Measurements from ENCODE around the gene ABCA2. TPM values are rescaled to one million over a fixed set of nuclear protein-coding genes. Genes with fewer than 3 reads are reported as not detected.

Gene ABCA2, protein sequence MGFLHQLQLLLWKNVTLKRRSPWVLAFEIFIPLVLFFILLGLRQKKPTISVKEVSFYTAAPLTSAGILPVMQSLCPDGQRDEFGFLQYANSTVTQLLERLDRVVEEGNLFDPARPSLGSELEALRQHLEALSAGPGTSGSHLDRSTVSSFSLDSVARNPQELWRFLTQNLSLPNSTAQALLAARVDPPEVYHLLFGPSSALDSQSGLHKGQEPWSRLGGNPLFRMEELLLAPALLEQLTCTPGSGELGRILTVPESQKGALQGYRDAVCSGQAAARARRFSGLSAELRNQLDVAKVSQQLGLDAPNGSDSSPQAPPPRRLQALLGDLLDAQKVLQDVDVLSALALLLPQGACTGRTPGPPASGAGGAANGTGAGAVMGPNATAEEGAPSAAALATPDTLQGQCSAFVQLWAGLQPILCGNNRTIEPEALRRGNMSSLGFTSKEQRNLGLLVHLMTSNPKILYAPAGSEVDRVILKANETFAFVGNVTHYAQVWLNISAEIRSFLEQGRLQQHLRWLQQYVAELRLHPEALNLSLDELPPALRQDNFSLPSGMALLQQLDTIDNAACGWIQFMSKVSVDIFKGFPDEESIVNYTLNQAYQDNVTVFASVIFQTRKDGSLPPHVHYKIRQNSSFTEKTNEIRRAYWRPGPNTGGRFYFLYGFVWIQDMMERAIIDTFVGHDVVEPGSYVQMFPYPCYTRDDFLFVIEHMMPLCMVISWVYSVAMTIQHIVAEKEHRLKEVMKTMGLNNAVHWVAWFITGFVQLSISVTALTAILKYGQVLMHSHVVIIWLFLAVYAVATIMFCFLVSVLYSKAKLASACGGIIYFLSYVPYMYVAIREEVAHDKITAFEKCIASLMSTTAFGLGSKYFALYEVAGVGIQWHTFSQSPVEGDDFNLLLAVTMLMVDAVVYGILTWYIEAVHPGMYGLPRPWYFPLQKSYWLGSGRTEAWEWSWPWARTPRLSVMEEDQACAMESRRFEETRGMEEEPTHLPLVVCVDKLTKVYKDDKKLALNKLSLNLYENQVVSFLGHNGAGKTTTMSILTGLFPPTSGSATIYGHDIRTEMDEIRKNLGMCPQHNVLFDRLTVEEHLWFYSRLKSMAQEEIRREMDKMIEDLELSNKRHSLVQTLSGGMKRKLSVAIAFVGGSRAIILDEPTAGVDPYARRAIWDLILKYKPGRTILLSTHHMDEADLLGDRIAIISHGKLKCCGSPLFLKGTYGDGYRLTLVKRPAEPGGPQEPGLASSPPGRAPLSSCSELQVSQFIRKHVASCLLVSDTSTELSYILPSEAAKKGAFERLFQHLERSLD (N-terminal part only)
- 11.1 TPM for total RNA-seq
- 30.8 TPM for polyA plus RNA-seq

DNA sequence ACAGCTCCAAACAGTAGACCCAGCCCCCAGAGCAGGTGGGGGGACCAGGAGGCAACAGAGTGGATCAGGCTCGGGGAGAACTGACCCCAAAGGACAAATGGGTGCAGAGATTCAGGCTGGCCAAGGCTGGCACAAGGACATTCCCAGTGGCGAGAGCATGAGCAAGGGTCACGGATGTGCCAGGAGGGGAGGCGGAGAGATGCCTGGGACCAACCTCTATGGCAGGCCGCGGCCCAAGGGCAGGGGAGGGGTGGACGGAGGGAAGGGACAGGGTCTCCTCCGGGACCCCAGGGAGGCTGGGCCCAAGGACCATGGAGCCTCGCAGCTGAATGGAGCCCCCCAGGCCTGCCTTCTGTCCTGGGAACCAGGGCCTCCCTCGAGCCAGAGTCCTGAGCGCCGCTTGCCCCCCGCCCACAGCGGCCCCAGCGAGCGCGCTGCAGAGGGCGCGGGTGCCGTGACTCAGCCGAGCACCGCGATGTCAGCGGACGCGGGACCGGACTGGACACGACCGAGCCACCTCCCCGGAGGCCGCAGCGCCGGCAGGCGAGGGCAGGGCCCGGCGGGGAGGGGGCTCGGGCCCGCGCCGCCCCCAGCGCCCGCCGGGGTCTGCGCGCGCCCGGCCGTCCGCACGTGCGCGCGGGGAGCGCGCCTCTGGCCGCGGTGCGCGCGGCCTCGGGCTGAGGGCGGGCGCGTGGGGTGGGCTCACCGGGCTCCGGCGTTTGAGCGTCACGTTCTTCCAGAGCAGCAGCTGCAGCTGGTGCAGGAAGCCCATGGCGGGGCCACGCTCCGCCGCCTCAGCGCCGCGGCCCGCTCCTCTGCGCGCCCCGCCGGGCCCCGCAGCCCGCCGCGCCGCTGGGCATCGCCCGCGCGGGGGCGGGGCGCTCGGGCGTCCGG lies at the start of gene ABCA2:
Gene ABCA2, minus strand, starts transcription at position 869 of the 894 bp plus-strand sequence. Its CDS starts 97 bp downstream, at position 772.
- DNase-seq (ENCODE audit: extremely low spot score) = no peak
- Histone ChIP-seq H3K4me3 (ENCODE audit: low read depth, low read length) (peak within 1 kb of the TSS; percentile 64), H3K27ac (ENCODE audit: low read depth) (peak within 1 kb of the TSS; percentile 34), H3K36me3 (ENCODE audit: insufficient read depth) (no peaks in the 10 kb centered on the region), H3K4me1 (ENCODE audit: insufficient read depth) (no peaks in the 10 kb centered on the region)
- 4% methylated on average over 95 of the region's 95 CpGs for WGBS

DNA sequence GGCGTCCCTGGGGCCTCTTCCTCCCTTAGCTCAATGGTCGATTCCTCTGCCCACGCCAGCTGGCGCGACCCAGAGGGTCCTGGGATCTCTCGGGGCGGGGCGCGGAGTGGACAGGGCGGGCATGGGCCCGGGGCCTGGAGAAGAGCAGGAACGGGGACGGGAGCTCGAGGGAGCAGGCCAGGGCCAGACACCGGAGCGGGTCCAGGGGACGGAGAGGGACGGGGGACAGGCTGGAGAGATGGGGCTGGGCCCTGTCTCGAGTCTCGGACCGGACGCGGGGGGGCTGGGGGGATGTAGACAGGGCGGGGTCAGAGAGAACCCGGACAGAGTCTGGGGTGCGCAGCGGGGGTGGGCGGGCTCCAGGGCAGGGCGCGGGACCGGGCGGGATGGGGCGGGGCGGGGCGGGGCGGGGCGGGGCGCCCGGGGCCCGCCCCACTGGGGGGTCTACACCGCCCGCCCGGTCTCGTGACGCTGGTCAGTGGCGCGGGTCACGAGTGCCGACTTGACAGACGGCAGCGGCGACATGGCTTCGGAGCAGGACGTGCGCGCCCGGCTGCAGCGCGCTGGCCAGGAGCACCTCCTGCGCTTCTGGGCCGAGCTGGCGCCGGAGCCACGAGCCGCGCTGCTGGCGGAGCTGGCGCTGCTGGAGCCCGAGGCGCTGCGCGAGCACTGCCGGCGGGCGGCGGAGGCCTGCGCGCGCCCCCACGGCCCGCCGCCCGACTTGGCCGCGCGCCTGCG lies 49.1 kb upstream of the ABCA2 start, which contains the start of gene UAP1L1:
Gene UAP1L1, plus strand, starts transcription at position 508 of the 738 bp plus-strand sequence. Its CDS starts 16 bp downstream, at position 524.
- H3K27ac ChIP-seq (ENCODE audit: low read depth) = peak within 1 kb of the TSS; percentile 31
- WGBS = 2% methylated on average over 81 of the region's 87 CpGs
- DNase-seq (ENCODE audit: extremely low spot score) = no peak
- peak within 1 kb of the TSS; percentile 92 for H3K4me3 ChIP-seq (ENCODE audit: low read depth, low read length)
- H3K36me3 ChIP-seq (ENCODE audit: insufficient read depth) = peaks cover 2% of the 10 kb centered on the region
- H3K4me1 ChIP-seq (ENCODE audit: insufficient read depth) = no peaks in the 10 kb centered on the region

DNA sequence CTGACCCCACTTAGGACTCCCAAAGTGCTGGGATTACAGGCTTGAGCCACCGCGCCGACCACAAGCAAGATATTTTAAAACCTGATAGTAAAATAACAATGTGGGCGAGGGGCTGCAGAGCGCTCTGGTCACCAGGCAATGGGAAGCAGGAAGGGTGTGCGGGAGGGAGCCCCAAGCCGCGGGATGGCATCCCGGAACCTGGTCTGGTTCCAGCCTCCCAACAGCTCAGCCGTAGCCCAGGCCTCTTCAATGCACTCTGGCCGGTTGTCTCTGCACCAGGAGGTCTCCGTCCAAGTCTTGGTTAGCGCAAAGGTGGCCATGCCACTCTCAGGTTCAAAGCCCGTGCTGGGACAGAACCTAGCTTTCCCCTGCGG lies 48.6 kb upstream of the ABCA2 start:
- Histone ChIP-seq H3K4me1 (ENCODE audit: insufficient read depth) (no peaks in the 10 kb centered on the region), H3K27ac (ENCODE audit: low read depth) (no peak overlapping the region), H3K36me3 (ENCODE audit: insufficient read depth) (peaks cover 2% of the 10 kb centered on the region), H3K4me3 (ENCODE audit: low read depth, low read length) (peak overlapping the region; percentile 92)
- no peak for DNase-seq (ENCODE audit: extremely low spot score)
- WGBS = 65% methylated on average over 15 of the region's 15 CpGs

DNA sequence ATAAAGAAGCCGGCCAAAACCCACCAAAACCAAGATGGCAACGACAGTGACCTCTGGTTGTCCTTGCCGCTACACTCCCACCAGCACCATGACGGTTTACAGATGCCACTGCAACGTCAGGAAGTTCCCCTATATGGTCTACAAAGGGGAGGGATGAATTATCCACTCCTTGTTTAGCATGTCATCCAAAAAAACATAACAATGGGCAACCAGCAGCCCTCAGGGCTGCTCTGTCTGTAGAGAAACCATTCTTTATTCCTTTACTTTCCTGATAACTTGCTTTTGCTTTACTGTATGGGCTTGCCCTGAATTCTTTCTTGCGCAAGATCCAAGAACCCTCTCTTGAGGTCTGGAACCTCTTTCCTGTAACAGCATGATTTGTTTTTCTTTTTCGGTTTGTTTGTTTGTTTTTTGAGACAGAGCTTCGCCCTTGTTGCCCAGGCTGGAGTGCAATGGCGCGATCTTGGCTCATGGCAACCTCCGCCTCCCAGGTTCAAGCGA lies 47.3 kb upstream of the ABCA2 start:
- no peak overlapping the region for H3K27ac ChIP-seq (ENCODE audit: low read depth)
- H3K4me3 ChIP-seq (ENCODE audit: low read depth, low read length) = no peak overlapping the region
- no peaks in the 10 kb centered on the region for H3K36me3 ChIP-seq (ENCODE audit: insufficient read depth)
- H3K4me1 ChIP-seq (ENCODE audit: insufficient read depth) = no peaks in the 10 kb centered on the region
- 86% methylated on average over 12 of the region's 12 CpGs for WGBS
- no peak for DNase-seq (ENCODE audit: extremely low spot score)

DNA sequence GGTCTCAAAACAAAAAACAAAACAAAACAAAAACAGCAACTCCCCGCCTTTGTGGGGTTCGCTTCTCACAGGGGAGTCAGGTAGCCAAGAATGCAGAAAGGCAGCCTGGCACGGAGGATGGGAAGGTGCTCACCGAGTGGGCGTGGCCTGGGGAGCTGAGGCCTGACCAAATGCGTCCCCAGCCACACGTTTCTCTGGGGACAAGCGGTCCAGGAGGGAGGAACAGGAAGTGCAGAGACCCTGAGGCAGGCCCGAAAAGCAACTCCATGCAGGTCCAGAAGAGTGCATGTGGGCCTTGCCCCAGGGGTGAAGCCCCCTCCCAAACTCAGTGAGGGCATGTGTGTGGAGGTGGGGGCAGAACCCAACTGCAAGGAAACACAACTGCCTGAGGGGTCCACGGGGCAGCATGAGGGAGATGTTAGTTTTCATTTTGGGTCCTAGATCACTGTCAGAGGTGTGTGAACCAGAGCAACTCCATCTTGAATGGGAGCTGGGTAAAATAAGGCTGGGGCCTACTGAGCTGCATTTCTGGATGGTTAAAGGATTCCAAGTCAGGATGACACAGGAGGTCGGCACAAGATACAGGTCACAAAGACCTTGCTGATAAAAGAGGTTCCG lies 46.7 kb upstream of the ABCA2 start:
- 80% methylated on average over 12 of the region's 12 CpGs for WGBS
- Histone ChIP-seq H3K4me3 (ENCODE audit: low read depth, low read length) (no peak overlapping the region), H3K4me1 (ENCODE audit: insufficient read depth) (no peaks in the 10 kb centered on the region), H3K36me3 (ENCODE audit: insufficient read depth) (no peaks in the 10 kb centered on the region), H3K27ac (ENCODE audit: low read depth) (no peak overlapping the region)
- no peak for DNase-seq (ENCODE audit: extremely low spot score)

DNA sequence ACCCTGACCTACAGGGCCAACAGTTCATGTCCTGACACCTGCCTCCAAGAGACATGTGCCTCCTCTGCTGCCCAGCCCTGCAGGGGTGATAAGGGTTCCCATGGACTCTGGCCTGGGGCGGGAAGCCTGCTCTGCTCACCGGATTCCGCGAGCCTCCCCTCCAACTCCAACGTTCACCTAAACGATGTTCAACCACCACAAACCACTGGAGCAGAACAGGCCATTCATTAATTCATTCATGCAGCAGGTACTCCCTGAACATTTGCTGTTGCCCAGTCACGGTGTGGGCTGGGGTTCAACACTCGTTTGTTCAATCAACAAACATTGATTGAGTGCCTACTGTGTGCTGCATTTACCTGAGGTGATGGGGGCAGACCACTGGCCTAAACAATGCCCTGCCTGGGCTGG lies 46.0 kb upstream of the ABCA2 start:
- H3K27ac ChIP-seq (ENCODE audit: low read depth) = no peak overlapping the region
- no peak for DNase-seq (ENCODE audit: extremely low spot score)
- 90% methylated on average over 8 of the region's 8 CpGs for WGBS
- no peak overlapping the region for H3K4me3 ChIP-seq (ENCODE audit: low read depth, low read length)
- H3K4me1 ChIP-seq (ENCODE audit: insufficient read depth) = no peaks in the 10 kb centered on the region
- no peaks in the 10 kb centered on the region for H3K36me3 ChIP-seq (ENCODE audit: insufficient read depth)

DNA sequence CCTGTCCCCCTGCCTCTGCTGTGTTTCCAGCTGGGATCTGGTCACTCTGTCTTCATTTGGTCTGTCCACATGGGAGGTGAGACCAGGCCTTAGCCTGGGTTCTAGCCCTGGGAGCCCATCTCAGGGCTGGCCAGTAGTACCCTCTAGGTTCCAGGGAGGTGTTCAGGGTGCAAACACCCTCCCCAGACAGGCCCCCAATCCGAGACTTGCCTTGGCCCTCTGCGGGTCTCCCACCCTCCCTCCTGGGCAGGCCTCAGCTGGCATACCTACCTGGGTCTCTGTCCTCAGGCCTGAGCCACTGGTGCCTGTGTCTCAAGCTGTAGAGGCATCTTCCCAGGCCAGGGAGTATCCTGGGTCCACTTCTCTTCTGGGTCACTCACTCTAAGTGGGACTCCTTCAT lies 43.2 kb upstream of the ABCA2 start:
- Histone ChIP-seq H3K4me3 (ENCODE audit: low read depth, low read length) (no peak overlapping the region), H3K27ac (ENCODE audit: low read depth) (no peak overlapping the region), H3K36me3 (ENCODE audit: insufficient read depth) (no peaks in the 10 kb centered on the region), H3K4me1 (ENCODE audit: insufficient read depth) (no peaks in the 10 kb centered on the region)
- WGBS = 89% methylated on average over 2 of the region's 2 CpGs
- DNase-seq (ENCODE audit: extremely low spot score) = no peak

DNA sequence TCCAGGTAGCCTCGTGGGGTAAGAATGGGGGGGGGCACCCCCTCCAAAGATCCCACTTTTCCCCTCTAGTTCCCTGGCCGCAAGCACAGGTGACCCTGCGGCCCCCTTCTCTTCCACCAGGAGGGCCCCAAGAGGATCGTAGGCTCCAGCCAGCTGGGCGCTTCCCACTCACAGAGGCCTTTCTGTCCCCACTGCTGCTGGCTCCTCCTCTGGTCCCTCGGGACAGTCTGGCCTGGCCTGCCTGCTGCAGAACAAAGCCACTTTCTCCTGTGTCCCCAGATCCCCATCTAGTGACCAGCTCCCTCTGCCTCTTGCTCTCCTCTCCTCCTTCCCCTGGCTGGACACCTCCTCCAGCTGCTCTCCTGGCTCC lies 42.9 kb upstream of the ABCA2 start:
- peak overlapping the region; percentile 5 for H3K27ac ChIP-seq (ENCODE audit: low read depth)

DNA sequence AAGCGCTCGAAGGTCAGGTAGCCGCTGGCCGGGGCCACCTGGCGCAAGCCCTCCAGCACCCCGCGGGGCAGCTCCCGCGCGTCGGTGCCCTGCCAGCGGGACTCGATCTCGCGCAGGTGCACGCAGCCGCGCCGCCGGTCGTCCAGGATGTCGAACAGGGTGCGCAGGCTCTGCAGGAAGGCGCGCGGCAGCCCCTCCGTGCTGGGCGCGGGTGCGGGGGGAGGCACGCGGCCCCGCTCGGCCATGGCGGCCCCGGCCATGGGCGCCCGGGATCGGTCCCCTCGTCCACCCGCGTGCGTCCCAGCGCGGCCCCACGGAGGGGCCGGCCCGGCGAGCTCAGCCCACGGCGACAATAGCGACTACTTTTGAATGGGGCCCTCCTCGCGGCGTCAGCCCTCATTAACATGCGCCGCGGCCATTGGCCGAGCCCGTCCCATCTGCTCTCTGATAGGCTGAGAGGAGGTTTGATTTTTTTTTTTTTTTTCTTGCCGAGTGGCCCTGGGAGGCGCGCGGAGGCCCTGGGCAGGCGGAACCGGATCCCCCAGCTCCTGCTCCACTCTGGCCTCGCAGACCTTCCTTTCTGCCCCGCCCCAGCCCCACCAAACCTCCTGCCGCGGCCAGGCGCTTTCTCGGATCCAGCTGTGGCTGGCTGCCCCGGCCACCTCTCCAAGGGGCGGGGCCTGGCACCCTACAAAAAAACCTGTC lies 42.3 kb upstream of the ABCA2 start, which contains the start of gene SAPCD2:
Gene SAPCD2, minus strand, starts transcription at position 357 of the 705 bp plus-strand sequence. Its CDS starts 97 bp downstream, at position 260.
- Histone ChIP-seq H3K4me3 (ENCODE audit: low read depth, low read length) (peak within 1 kb of the TSS; percentile 30), H3K36me3 (ENCODE audit: insufficient read depth) (no peaks in the 10 kb centered on the region), H3K4me1 (ENCODE audit: insufficient read depth) (no peaks in the 10 kb centered on the region), H3K27ac (ENCODE audit: low read depth) (peak within 1 kb of the TSS; percentile 5)
- WGBS = under 1% methylated on average over 74 of the region's 74 CpGs
- peak; percentile 74 for DNase-seq (ENCODE audit: extremely low spot score)

More for the DNA sequence above, 42.9 kb upstream of the ABCA2 start:
- 37% methylated on average over 6 of the region's 6 CpGs for WGBS
- Histone ChIP-seq H3K4me3 (ENCODE audit: low read depth, low read length) (peak overlapping the region; percentile 30), H3K4me1 (ENCODE audit: insufficient read depth) (no peaks in the 10 kb centered on the region), H3K36me3 (ENCODE audit: insufficient read depth) (no peaks in the 10 kb centered on the region)
- DNase-seq (ENCODE audit: extremely low spot score) = no peak

DNA sequence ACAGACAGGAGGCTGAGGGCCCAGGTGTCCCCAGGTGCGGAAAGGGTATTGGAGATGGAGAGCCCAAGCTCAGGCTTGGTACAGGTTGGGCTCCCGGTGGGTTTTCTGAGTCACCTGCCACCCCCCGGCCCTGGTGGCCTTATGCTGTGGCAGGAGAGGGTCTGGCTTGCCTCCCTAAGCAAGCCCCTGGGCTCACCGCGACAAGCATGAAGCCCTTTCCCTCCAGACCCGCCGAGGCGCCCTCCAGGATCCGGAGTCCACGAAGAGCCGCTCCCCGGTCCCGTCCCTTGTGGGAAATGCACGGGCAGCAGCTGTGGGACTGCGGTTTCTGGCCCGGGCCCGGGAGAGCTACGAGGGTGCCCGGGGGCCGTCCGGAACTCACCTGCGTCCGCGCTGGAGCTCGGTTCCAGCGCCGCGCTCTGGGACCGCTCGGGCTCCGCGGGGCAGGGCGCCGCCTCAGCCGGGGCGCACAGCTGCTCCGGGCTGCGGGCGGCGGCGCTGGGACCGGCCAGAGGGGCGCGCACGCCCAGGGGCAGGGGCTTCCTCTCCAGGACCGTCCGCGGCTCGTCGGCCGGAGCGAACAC lies 41.6 kb upstream of the ABCA2 start:
- peak overlapping the region; percentile 30 for H3K4me3 ChIP-seq (ENCODE audit: low read depth, low read length)
- no peaks in the 10 kb centered on the region for H3K4me1 ChIP-seq (ENCODE audit: insufficient read depth)
- no peak overlapping the region for H3K27ac ChIP-seq (ENCODE audit: low read depth)
- no peaks in the 10 kb centered on the region for H3K36me3 ChIP-seq (ENCODE audit: insufficient read depth)
- no peak for DNase-seq (ENCODE audit: extremely low spot score)
- WGBS = 6% methylated on average over 52 of the region's 52 CpGs

Data from urinary bladder (tissue), 4 donors.